MCF 10A (cell line): ENCODE results near the gene CADM3. TPM values are rescaled to one million over a fixed set of nuclear protein-coding genes. Genes with fewer than 3 reads are reported as not detected.

Experiments
- BruUV-seq: library from RNA; stranded (reverse); fragments of 400-500 nt; replicated peaks from 2 replicates; lab custom pipeline; 2021; lab: Mats Ljungman, UMichigan
- CTCF ChIA-PET: fragments of 300-600 bp; sonication (Branson Sonifier 250); formaldehyde crosslinking; extraction: SDS; loops from one replicate; lab custom pipeline; 2021; ENCODE audit warnings: antibody characterized with exemption, inconsistent platforms; lab: Yijun Ruan, JAX
- POLR2A ChIA-PET: fragments of 300-600, 350-650 bp; sonication (Branson Sonifier 250); formaldehyde crosslinking; extraction: SDS; loops from one replicate; lab custom pipeline; 2020; ENCODE audit warnings: antibody characterized with exemption, inconsistent platforms; lab: Yijun Ruan, JAX
- DNase-seq: peaks from one replicate; pipeline ENCODE4 v3.0.0-alpha.2; 2018; ENCODE audit not compliant: unreplicated experiment
- H3K27ac Mint-ChIP-seq: one replicate; pipeline ENCODE4 v1.8.0; 2022; ENCODE audit warnings: mild to moderate bottlenecking, low read depth, mixed read lengths; ENCODE audit not compliant: unreplicated experiment
- H3K27me3 Mint-ChIP-seq: one replicate; pipeline ENCODE4 v1.8.0; 2022; ENCODE audit warnings: mixed read lengths; ENCODE audit not compliant: insufficient read depth, unreplicated experiment
- H3K36me3 Mint-ChIP-seq: one replicate; pipeline ENCODE4 v1.8.0; 2022; ENCODE audit warnings: mild to moderate bottlenecking, moderate library complexity, mixed read lengths; ENCODE audit not compliant: insufficient read depth, unreplicated experiment
- H3K4me1 Mint-ChIP-seq: one replicate; pipeline ENCODE4 v1.8.0; 2022; ENCODE audit warnings: mixed read lengths; ENCODE audit not compliant: insufficient read depth, unreplicated experiment
- H3K4me3 Mint-ChIP-seq: one replicate; pipeline ENCODE4 v1.8.0; 2022; ENCODE audit warnings: mild to moderate bottlenecking, moderate library complexity, mixed read lengths; ENCODE audit not compliant: unreplicated experiment
- H3K9me3 Mint-ChIP-seq: one replicate; pipeline ENCODE4 v1.8.0; 2022; ENCODE audit warnings: mixed read lengths; ENCODE audit not compliant: unreplicated experiment
- CTCF ChIP-seq: fragments of 200-600 bp; IDR thresholded peaks from one replicate; pipeline ENCODE4 v1.8.0; 2022; ENCODE audit warnings: antibody characterized with exemption, mild to moderate bottlenecking; ENCODE audit not compliant: unreplicated experiment
- intact Hi-C: fragments of 100-400 bp; cut with micrococcal nuclease; formaldehyde crosslinking; loops from 2 replicates; pipeline ENCODE4 v1.14.1; 2022
- total RNA-seq: library from RNA; stranded (reverse); gene quantifications from 2 replicates; pipeline ENCODE4 v1.2.3, GENCODE V29; 2022

CADM3 gene
- total RNA-seq, 1 experiment from 2014 or later: 222 TPM

GRCh38 chr1:159223004-159223403 lies 51.6 kb downstream of the CADM3 start:
- BruUV-seq: no TSS peak

DNA sequence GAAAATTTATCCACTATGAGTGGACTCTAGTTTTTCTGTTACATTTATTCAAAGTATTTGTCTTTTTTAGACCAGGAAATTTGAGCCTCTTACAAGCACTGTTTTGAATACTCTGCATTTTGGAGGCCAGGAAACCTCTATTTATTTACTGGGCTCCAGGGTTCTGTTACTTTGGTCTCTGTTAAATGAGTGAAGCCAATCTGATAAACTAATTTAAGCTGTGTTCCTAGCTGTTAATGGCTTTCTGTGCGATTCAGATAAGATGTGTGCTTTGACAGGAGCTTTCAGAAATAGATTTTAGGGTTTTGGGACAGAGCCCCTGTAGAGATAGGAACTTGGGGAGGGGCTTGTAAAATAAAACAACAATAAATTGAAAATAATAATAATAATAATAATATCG lies 57.1 kb downstream of the CADM3 start:
- CTCF ChIA-PET: interaction anchor here (0.6 to 6.4 kb wide), 13 partner anchors 8 to 779 kb away, joined by 3 to 91 read pairs (median 5); no protein-coding TSS in a partner anchor
- no peak for DNase-seq
- POLR2A ChIA-PET: interaction anchor here (0.6 to 2.6 kb wide), 4 partner anchors 11 to 577 kb away, joined by 3 to 17 read pairs (median 4); no protein-coding TSS in a partner anchor
- intact Hi-C loops: no loop called here
- no peak for TF ChIP-seq CTCF
- no peaks in the 10 kb centered on the region for H3K9me3 Mint-ChIP-seq
- no peaks in the 10 kb centered on the region for H3K27me3 Mint-ChIP-seq
- H3K36me3 Mint-ChIP-seq: no peaks in the 10 kb centered on the region
- BruUV-seq: no TSS peak
- no peak overlapping the region for H3K27ac Mint-ChIP-seq
- peaks cover 27% of the 10 kb centered on the region for H3K4me1 Mint-ChIP-seq
- no peak overlapping the region for H3K4me3 Mint-ChIP-seq

More at GRCh38 chr1:159223004-159223403, 51.6 kb downstream of the CADM3 start:
- ChIA-PET CTCF (interaction anchor here (0.6 to 6.2 kb wide), 6 partner anchors 10 to 668 kb away, joined by 3 to 120 read pairs (median 6); partner anchors contain the start of gene ACKR1), POLR2A (interaction anchor here (1.2 to 1.5 kb wide), 3 partner anchors 9 to 553 kb away, joined by 3 to 6 read pairs (median 4); no protein-coding TSS in a partner anchor)
- H3K4me3 Mint-ChIP-seq: no peak overlapping the region
- H3K36me3 Mint-ChIP-seq: no peaks in the 10 kb centered on the region
- H3K9me3 Mint-ChIP-seq: no peaks in the 10 kb centered on the region
- H3K4me1 Mint-ChIP-seq: peaks cover 6% of the 10 kb centered on the region
- intact Hi-C loops: no loop called here
- no peaks in the 10 kb centered on the region for H3K27me3 Mint-ChIP-seq
- no peak for DNase-seq
- no peak for TF ChIP-seq CTCF
- no peak overlapping the region for H3K27ac Mint-ChIP-seq

GRCh38 chr1:159229260-159229885 lies 58.0 kb downstream of the CADM3 start:
- intact Hi-C loops: no loop called here
- Mint-ChIP-seq H3K27me3 (no peaks in the 10 kb centered on the region), H3K36me3 (no peaks in the 10 kb centered on the region), H3K4me1 (peaks cover 27% of the 10 kb centered on the region), H3K9me3 (no peaks in the 10 kb centered on the region), H3K4me3 (no peak overlapping the region), H3K27ac (peak overlapping the region; percentile 20)
- TF ChIP-seq CTCF: no peak
- no TSS peak for BruUV-seq
- POLR2A ChIA-PET: interaction anchor here (0.6 to 2.6 kb wide), 11 partner anchors 10 to 693 kb away, joined by 3 to 17 read pairs (median 4); partner anchors contain the start of gene DUSP23
- no peak for DNase-seq
- CTCF ChIA-PET: interaction anchor here (0.6 to 6.4 kb wide), 21 partner anchors 8 to 663 kb away, joined by 3 to 91 read pairs (median 3); no protein-coding TSS in a partner anchor

DNA sequence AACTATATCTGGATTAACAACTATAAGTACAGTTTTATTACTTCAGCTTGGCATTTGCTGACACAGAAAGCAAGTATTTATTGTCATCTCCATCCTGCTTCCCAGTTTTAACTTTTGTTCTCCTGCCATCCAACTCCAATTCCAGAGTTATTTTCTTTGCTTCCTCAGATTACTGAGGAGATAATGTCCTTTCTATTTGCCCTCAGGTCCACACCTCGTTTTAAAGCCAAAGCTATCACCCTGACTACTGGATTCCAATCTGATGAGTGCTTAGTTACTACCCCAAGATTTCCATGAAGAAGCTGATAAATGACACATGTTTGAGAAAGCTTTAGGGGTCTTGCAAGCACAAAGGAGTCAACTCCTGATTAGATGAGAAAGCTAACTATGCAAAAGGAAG lies 58.5 kb downstream of the CADM3 start:
- BruUV-seq: no TSS peak
- H3K9me3 Mint-ChIP-seq: no peaks in the 10 kb centered on the region
- ChIA-PET CTCF (interaction anchor here (0.6 to 6.4 kb wide), 17 partner anchors 9 to 661 kb away, joined by 3 to 91 read pairs (median 3); no protein-coding TSS in a partner anchor), POLR2A (interaction anchor here (0.6 to 2.6 kb wide), 9 partner anchors 9 to 693 kb away, joined by 3 to 17 read pairs (median 4); partner anchors contain the start of gene DUSP23)
- intact Hi-C loops: no loop called here
- H3K36me3 Mint-ChIP-seq: no peaks in the 10 kb centered on the region
- peaks cover 27% of the 10 kb centered on the region for H3K4me1 Mint-ChIP-seq
- no peaks in the 10 kb centered on the region for H3K27me3 Mint-ChIP-seq
- no peak for DNase-seq
- peak overlapping the region; percentile 20 for H3K27ac Mint-ChIP-seq
- TF ChIP-seq CTCF: no peak
- H3K4me3 Mint-ChIP-seq: no peak overlapping the region
